SIG-M5 (cell line): ENCODE data around the gene TPPP.

ENCODE experiments used
- DNase-seq: peaks from one replicate; lab custom pipeline; 2025; lab: John Stamatoyannopoulos, UW

The TPPP gene

DNA sequence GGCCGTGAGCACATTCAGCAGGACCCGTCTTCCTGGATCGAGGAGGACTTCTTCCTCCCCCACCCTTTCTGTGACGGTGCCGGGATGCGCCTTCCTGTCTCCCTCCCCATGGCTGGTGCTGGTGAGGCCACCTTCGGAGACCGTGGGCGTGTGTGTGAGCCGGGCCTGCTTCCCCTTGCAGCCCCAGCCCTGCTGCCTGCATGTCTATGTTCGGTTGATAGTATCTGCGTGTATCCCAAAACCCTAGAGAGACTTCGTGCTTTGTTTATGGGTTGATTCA is 68.3 kb downstream of the TPPP start:
- no peak for DNase-seq

DNA sequence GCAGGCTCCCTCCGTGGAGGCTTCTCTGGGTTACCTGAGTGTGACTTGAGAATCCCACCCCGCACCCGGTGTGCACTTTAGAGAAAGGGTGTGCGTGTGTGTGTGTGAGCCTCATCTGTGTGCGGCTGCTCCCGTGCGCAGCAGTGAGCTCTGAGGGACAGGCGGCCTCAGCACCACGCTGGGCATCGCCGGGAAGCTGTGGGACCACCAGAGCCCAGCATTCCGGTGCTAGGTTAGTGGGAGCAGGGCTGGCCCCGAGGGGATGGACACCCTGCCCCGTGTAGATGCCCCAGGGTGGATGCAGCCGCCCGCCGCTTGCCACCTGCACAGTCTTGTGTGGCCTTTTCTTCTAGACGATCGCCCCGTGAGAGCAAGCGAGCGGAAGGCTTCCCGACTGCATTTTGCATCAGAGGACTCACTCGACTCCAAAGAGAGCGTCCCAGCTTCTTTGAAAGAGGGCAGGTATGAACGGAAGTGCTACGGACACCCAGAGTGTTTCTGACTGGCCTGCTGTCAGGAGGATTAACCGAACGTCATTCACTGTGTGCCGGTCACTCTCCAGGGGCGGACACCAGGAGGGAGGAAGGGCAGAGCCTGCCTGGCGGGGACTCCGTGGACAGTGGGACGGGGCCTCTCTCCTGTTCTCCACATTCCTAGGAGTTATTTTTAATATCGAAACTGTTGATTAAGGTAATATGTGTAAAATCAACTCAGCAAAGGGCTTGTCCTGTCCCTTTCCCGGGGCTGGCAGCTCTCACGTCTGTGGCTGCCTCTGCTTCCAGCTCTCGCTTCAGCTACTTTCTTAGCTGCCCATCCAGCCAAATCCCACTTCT is 68.8 kb downstream of the TPPP start:
- DNase-seq, result no peak

DNA sequence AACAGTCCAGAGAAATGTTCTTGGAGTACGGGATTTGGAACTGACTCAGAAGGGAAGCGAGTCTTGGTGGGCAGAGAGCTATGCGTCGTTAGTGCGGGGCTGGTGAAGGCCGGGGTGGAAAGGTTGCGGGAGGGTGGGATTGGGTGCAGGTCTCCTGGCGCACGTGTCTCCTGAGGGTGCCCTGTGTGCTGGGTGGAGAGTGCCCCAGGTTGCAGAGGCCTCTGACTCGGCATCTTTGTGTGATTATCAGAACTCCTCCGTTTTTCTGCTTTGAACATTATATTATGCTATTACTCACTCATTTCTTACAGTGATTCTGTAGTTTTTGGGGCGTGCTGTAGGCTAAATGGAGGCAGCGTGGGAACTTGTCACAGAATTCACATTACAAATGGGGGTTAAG is 69.6 kb downstream of the TPPP start:
- DNase-seq, result no peak

DNA sequence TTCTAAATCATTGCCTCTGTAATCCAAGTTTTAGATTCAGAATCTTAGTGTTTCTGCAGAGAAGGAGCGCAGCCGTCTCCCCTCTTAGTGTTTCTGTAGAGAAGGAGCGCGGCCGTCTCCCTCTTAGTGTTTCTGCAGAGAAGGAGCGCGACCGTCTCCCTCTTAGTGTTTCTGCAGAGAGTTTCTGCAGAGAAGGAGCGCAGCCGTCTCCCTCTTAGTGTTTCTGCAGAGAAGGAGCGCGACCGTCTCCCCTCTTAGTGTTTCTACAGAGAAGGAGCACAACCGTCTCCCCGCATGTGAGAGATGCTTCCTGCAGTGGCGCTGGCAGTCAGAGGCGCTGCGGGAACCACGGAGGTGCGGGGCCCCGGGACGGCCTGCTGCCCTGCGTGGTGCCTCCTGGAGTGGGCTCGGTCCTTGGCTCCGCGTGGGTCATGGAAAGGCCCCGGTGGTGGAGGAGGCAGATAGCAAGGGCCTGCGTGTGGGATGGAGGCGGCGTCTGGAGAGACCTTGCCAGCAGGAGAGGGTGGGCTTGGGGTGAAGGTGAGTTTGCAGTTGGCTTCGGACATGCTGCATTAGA is 70.1 kb downstream of the TPPP start:
- DNase-seq, result no peak

DNA sequence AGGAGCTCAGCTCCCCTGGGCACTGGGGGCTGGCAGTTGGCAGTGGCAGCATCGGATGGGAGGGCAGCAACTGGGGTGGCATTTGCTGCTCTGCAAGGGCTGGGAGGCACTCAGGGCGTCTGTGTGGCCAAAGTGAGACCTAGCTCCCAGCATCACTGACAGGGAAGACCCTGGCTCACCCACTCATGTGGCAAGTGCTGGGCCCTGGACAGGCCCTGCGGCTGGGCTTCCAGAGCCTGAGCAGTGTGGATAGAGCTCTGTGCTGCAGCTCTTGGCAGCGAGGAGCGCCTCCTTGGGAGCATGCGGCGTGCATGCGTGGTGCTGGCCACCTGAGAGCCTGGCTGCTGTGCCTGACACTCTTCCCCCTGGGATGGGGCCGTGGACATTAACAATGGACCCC is 70.8 kb downstream of the TPPP start:
- no peak for DNase-seq

DNA sequence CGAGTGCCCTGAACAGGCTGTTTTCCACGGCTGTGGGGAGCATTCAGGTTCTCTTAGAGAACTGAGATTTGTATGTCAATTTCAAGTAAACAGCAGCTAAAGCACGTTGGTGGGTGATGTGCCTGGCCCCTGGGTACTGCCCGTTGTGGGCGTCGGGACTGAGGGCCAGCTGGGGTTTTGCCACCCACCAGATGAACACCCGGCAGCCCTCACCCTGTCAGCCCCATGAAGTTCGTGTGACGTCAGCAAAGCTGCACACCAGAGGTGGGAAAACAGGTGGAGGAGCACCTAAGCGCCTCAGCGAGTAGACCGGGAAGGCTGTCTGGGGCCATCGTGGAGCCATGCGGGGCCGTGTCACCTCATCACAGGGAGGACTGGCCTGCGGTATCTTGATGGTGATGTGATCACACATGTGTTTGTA is 71.8 kb downstream of the TPPP start:
- DNase-seq, result no peak

DNA sequence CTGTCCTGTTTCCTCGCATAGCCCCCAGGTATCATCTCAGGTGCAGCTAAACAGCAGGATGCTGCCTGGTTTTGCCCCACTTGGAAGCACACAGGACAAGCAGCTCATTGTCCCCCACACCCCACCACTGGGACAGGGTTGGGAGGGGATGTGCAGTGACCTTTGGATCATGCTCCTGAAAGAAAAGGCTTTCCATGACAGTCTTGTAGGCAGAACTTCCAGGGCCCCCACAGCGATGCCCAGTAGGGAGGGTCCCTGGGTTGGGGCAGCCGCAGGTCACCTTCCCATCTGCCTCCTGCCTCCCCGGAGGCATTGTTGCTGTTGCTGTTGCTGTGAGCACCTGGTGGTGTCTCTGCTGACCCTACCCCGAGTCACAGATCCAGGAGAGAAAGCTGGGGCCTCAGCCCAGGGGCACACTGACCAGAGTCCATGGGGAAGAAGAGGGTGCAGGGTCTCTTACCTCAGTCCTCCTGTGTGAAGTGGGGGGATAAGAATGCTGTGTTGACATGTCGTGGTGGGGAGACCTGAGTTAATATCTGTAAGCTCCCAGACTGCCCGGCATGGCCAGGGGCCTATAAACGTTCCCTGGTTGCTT is 72.5 kb downstream of the TPPP start:
- no peak for DNase-seq

DNA sequence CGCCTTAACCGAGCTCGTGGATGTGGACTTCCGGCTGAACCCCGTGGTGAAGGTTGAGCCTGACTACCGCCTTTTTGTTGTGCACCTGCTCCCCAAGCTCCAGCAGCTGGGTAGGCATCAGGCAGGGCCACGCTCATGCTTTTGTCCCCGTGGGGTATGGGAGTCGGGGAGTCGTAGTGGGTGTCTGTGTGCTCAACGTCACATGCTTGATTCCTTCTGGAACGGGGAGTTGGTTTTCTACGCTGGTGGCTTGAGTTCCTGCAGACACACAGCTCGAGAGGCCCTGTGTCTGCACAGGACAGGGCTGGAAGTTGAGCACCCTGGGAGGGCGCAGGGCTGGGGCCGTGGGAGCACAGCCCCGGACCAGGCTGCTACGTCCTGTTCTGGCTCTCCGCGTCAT is 73.0 kb downstream of the TPPP start:
- no peak for DNase-seq

DNA sequence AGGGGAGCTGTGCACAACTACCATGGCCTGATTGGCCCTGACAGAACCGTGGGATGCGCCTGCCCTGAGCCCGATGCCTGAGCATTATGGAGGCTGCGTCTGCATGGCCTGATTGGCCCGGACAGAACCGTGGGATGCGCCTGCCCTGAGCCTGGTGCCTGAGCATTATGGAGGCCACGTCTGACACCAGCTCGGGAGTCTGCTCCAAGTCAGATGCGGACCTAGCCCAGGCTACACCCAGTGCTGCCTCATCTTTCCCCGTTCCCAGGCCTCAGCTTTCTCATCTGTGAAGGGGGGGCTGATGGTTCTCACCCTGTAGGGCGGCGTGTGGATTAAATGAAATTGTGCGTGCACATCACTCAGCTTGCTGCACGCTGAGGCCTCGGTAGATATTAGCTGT is 73.7 kb downstream of the TPPP start:
- DNase-seq, result no peak

DNA sequence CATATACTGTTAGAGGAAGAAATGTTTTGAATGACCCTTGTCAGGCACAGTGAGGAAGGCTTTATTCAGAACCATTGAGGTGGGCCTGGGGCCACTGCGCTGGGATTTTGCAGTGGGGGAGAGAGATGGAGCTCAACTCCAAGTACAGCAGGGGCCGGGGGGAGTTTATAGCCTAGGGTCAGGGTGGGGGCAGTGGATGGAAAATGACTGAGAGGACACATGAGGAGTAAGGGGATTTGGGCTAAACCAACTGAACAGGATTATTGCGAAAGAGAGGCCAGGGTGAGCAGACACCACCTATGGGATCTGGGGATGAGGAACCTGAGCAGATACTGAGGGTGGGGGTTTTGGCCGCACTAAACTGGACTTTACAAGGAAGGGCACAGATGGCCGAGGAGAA is 74.7 kb downstream of the TPPP start:
- DNase-seq, result no peak

DNA sequence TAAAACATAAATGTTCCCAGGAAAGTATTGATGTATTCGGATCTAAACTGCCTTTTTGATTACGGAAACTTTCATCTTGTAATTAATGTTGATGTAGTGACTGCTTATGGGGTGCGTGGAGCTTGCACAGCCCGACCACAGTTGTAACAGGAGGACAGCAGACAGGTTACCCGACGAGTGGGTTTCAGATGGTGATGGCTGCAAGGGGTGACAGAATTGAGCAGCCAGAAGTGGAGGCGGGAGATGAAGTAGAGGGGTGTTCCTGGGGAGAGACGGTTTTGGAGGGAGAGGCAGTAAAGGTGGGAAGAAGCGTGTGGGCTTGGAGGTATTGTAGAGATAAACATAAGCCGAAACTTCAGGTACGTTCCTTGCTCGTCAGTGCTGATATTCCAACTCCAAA is 75.3 kb downstream of the TPPP start:
- DNase-seq, result no peak

DNA sequence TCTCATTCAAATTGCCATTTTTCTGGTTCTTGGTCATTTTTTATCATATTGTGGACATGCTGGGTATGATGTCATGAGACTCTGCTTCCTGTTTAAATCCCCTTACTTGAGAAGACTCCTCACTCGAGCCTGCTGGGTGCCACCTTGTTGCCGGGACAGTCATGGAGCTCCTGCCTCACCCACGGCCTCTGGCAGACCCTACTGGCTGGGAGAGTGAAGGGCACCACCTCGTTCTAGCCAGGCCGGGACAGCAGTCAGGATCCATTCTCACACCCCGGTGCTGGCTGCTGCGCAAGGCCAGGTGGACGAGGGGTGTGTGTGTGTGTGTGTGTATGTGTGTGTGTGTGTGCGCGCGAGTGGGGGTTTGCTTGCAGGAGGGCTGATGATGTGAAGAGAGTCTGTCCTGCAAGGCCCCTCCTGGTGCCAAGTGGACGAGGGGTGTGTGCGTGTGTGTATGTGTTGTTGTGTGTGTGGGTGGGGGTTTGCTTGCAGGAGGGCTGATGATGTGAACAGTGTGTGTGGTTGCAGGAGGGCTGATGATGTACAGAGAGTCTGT is 76.6 kb downstream of the TPPP start:
- DNase-seq, result no peak

DNA sequence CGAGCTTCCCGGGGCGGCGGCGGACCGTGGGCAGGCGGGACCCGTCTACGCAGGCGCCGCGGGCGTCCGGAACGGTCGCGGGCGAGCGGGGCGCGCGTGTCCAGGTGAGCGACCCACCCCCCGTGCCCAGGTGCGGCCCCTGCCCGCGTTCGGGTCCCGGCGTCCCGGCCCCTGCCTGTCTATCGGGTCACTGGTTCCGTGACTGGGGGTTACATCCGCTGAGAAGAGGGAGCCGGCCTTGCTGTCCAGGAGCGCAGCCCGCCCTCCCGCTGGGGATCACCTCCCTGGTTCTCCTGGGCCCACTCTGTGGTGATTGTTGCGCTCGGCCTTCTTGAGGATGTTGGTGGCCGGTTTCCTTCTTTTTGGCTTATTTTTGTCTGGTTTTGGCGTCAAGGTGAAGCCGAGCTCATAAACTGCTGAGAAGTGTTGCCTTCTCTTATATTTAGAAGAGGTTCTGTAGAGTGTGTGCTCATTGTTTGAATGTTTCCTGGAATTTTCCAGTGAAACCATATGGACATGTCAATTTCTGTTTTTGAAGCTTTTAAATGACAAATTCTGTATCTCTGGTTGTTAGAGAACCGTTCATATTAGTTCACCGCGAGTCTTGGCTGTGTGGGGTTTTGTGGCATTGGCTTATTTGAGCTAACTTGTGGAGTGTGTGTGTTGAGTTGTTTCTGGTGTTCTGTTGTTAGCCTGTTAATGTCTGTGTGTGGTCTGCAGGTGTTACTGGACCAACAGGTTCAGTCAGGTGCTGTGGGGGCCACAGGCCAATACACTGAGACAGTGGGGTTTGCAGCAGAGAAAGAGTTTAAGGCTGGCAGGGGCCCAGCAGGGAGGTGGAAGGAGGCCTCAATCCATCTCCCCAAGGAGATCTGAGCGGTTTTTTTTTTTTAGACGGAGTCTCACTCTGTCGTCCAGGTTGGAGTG is 80.4 kb downstream of the TPPP start:
- no peak for DNase-seq

DNA sequence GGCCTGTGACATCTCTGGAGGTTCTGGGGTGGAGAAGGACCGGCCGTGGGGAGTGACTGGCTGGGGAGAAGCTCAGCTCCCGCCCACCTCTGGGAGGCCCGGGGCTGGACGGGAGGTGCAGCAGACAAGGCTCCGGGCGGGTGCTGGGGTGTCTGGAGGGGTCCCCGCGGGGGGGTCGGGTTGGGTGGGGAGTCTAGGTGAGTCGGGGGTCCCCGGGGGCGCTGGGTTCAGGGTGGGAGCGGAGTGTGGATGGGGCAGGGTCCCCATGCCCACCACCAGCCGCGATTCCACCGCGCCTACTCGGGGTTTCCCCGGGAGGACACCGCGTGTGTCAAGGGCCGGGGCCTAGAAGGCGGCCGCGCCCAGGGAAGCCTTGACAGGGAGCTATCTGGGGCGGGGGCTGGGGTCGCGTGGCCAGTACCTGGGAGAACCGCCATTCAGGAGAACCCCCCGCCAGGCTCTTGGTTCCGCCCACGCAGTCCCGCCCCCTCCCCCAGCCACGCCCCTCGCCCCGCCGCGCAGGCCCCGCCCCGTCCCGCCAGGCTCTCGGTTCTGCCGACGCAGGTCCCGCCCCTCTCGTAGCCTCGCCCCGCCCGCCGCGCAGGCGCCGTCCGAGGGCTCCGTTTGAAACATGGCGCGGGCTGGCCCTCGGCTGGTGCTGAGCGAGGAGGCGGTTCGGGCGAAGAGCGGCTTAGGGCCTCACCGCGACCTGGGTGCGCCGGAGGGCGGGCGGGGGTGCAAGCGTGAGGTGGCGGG is 81.2 kb downstream of the TPPP start, which contains the start of gene CEP72:
Gene CEP72 (plus strand): TSS at position 610 of the 756 bp plus-strand sequence. CDS start 22 bp downstream, at position 632.
- no peak for DNase-seq

DNA sequence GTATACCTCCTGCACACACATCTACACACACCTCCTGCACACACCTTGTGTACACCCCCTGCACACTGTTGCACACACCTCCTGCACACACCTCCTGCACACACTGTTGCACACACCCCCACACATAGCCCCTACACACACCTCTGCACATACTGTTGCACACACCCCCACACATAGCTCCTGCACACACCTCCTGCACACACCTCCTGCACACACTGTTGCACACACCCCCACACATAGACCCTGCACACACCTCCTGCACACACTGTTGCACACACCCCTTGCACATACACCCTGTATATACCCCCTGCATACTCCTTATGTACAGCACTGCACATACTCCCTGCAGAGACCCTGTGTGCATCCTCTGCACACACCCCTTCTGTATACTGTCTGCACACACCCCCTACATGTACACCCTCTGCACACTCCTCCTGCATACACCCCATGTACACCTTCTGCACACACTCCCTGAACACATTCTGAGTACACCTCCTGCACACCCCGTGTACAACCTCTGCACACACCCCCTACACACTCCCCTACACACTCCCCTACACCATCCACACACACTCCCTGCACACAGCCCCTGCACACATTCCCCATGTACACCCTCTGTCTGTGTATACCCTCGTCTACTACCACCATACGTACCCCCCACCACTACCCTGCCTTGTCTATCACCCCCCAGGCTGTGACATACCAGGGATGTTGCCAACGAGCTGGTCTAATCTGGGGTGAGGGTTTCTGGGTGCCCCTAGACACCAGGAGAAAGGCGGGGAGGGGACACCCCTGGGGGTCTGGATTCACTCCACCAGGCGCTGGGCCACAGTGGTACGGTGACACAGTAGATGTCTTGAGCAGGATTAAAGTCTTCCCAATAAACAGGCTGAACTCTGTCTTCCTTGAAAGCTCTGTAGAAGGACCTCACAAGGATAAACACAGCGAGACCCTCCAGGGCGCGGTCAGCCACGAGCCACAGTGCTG is 82.1 kb downstream of the TPPP start:
- DNase-seq, result no peak

DNA sequence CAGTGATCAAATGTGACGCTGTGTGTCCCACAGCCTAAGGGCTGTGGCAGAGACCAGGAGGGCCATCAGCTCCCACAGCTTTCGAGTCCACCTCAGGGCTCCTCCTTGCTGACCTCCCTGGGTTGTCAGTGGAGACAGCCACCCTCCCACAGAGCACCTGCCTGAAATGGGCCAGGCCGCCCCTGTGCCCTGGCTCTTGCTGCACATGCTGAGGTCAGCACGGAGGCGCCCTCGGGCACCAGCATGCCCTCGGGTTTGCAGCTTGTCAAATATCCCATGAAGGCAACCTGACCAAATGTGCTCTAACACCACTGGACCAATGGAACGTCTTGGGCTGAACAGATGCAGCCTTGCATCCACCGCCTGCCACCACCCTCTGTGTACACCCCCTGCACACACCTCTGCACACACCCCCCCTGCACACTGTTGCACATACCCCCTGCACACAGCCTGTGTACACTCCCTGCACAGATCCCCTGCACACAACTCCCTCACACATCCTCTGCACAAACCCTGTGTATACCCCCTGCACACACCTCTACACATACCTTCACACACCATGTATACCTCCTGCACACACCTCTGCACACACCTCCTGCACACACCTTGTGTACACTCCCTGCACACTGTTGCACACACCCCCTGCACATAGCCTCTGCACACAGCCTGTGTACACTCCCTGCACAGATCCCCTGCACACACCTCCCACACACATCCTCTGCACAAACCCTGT is 83.0 kb downstream of the TPPP start:
- no peak for DNase-seq
